NCI-H510A (cell line): ENCODE results near the gene IRGQ.

Experiments
- DNase-seq: peaks from one replicate; lab custom pipeline; 2025; lab: John Stamatoyannopoulos, UW

IRGQ gene

GRCh38 chr19:43540381-43540780 lies 55.6 kb downstream of the IRGQ start:
- DNase-seq = no peak

GRCh38 chr19:43538922-43539321 lies 57.0 kb downstream of the IRGQ start:
- DNase-seq = no peak

DNA sequence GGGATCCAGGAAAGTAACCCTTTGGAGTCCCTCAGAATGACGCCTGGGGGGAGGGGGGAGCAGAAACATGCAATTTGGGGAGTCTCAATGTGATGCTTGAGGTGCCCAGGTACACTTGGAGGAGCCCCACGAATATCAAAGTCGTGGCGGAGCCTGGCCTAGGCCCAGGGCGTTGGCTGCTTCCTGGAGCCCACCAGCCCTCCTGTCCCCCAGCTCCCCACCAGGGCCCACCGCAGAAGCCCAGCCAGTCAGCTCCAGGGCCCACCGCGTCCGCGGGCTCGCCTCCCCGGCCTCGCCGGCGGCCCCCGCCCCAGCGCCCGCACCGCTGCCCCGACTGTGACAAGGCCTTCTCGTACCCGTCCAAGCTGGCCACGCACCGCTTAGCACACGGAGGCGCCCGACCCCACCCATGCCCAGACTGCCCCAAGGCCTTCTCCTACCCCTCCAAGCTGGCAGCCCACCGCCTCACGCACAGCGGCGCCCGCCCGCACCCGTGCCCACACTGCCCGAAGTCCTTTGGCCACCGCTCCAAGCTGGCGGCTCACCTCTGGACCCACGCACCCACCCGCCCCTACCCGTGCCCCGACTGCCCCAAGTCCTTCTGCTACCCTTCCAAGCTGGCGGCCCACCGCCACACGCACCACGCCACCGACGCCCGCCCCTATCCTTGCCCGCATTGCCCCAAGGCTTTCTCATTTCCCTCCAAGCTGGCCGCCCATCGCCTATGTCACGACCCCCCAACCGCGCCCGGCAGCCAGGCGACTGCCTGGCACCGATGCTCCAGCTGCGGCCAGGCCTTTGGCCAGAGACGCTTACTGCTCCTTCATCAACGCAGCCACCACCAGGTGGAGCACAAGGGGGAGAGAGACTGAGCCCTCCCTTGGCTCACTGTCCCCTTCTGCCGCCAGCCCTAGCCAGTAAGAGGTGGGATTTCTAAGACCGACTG lies 60.8 kb downstream of the IRGQ start:
- DNase-seq = no peak
